ENCODE measurements around the gene NTNG2.

DNA sequence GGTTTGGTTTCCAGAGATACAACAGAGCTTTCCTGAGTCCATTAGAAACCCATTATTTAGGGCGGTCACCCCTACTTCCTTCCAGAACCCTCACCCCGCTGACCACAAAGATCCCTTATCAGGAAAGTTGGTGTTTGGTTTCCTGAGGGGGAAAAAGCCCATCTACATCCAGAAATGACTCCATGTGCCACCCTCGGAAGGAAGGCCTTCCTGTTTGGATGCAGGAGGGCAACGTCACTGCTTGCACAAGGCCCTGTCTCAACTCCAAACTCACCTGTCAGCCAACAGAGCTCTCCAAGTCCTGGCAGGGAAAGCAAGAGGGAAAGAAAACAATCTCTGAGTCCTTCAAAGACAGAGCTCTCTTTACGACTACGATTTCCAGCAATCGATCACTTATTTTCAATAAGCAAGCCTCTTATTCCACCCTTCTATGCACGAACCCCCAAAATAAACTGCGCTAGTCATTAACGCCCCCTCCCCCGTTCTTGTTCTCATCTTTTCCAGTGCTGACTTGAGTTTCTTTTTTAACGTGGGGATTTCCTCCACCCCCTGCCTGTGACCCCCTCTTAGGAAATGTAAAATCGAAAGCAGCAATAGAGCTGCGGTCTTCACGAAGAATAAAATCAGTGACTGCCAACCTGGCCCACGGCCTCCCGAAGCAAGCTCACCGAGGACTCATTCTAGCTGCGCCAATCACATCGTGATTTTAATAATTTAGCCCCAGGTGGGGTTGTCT, 35.7 kb upstream of the NTNG2 start:
- TF ChIP-seq TAF1 (IDR thresholded peaks at IDR 0.05; ENCODE audit: low read depth, low read length): no peak
- no peak for TF ChIP-seq POLR2A (IDR thresholded peaks at IDR 0.05; ENCODE audit: low read depth, low read length)
- TF ChIP-seq SPI1 (IDR thresholded peaks at IDR 0.05; ENCODE audit: low read depth, low read length): no peak
- no peak for TF ChIP-seq POLR2AphosphoS5 (IDR thresholded peaks at IDR 0.05; ENCODE audit: low read depth, low read length)

Measured in GM12891 (cell line).